Esophagus squamous epithelium (tissue), 4 donors: Measurements from ENCODE around the gene RAD9A.

Experiments used
- POLR2A ChIP-seq, 4 donors: fragments of 450-650 bp; IDR thresholded peaks; one replicate each; pipeline ENCODE4 v1.6.1; 2017; ENCODE audit warnings: antibody characterized with exemption in 4 of 4, mild to moderate bottlenecking in 4 of 4, moderate library complexity in 3 of 4
- TF ChIP-seq, protein P1 (sequence below), 6 experiments: fragments of 450-650 bp in 4 of 6; fragments of 200-600 bp in 2 of 6; sonication (generic) in 2 of 6; IDR thresholded peaks; one replicate each; pipeline ENCODE4 v1.5.1; 2016 to 2019; ENCODE audit warnings: antibody characterized with exemption in 6 of 6, mild to moderate bottlenecking in 4 of 6, moderate library complexity in 4 of 6

- TF ChIP-seq, protein P1, sequence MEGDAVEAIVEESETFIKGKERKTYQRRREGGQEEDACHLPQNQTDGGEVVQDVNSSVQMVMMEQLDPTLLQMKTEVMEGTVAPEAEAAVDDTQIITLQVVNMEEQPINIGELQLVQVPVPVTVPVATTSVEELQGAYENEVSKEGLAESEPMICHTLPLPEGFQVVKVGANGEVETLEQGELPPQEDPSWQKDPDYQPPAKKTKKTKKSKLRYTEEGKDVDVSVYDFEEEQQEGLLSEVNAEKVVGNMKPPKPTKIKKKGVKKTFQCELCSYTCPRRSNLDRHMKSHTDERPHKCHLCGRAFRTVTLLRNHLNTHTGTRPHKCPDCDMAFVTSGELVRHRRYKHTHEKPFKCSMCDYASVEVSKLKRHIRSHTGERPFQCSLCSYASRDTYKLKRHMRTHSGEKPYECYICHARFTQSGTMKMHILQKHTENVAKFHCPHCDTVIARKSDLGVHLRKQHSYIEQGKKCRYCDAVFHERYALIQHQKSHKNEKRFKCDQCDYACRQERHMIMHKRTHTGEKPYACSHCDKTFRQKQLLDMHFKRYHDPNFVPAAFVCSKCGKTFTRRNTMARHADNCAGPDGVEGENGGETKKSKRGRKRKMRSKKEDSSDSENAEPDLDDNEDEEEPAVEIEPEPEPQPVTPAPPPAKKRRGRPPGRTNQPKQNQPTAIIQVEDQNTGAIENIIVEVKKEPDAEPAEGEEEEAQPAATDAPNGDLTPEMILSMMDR (IDR thresholded peaks at IDR 0.05) = peak in 5 of 6 experiments; percentile 11 to 44 (median 33)
- peak in 2 of 4 donors; percentile 48 to 76 for TF ChIP-seq POLR2A (IDR thresholded peaks at IDR 0.05)
These were observed 9.9 kb downstream of the RAD9A start, which contains the start of gene PPP1CA for GRCh38 chr11:67401495-67402191.
